Endothelial cell (in vitro differentiated cells): Measurements from ENCODE around the gene SNAP25. TPM values are rescaled to one million over a fixed set of nuclear protein-coding genes. Genes with fewer than 3 reads are reported as not detected.
A peak's percentile ranks its signal among the peaks of the same experiment; 100 is the strongest.

Experiments
- DNase-seq: peaks from one replicate; pipeline ENCODE4 v3.0.0; 2021; ENCODE audit warnings: low spot score
- H3K27ac Mint-ChIP-seq: one replicate; pipeline ENCODE4 v1.8.0; 2021; ENCODE audit warnings: mixed read lengths, inconsistent platforms; ENCODE audit not compliant: unreplicated experiment
- H3K27me3 Mint-ChIP-seq: one replicate; pipeline ENCODE4 v1.8.0; 2021; ENCODE audit warnings: mild to moderate bottlenecking, moderate library complexity, mixed read lengths, inconsistent platforms; ENCODE audit not compliant: unreplicated experiment
- H3K36me3 Mint-ChIP-seq: one replicate; pipeline ENCODE4 v1.8.0; 2021; ENCODE audit warnings: mild to moderate bottlenecking, low read depth, mixed read lengths, inconsistent platforms; ENCODE audit not compliant: unreplicated experiment
- H3K4me1 Mint-ChIP-seq: one replicate; pipeline ENCODE4 v1.8.0; 2021; ENCODE audit warnings: mild to moderate bottlenecking, mixed read lengths, inconsistent platforms; ENCODE audit not compliant: unreplicated experiment
- H3K4me3 Mint-ChIP-seq: one replicate; pipeline ENCODE4 v1.8.0; 2021; ENCODE audit warnings: mild to moderate bottlenecking, mixed read lengths, inconsistent platforms; ENCODE audit not compliant: unreplicated experiment
- H3K9me3 Mint-ChIP-seq: one replicate; pipeline ENCODE4 v1.8.0; 2021; ENCODE audit warnings: mixed read lengths, inconsistent platforms; ENCODE audit not compliant: unreplicated experiment
- total RNA-seq: library from RNA; stranded (reverse); fragmentation: NEBNext Ultra II Directional; extraction: Animal tissue kit (Norgen Biotek cat#: 25700); gene quantifications from one replicate; pipeline ENCODE4 v1.2.1, GENCODE V29; 2021; ENCODE audit not compliant: unreplicated experiment
- TF ChIP-seq, protein P1 (sequence below): fragments of 200-600 bp; sonication (generic); IDR thresholded peaks from one replicate; pipeline ENCODE4 v1.5.0; 2021; ENCODE audit warnings: antibody characterized with exemption; ENCODE audit not compliant: unreplicated experiment

SNAP25 gene
- total RNA-seq, 1 donor from 2014 or later, result 0.38 TPM

DNA sequence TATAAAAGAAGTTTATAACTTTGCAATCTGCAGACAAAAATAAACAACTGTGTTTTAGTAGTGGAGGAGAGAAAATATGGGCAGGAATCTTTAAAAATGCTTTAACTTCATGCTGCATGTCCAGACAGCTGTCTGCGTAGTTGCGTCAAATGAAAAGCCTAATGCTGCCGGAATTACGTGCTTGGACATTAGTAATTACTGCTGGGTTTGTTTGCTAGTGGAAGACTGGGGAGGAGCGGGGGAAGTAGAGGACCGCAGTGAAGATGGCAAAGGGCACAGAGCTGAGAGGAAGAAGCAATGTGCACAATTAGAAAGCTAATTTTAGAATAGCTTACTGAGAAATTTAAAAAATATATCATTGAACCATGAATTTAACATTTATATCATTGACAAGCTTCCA, 2.4 kb downstream of the SNAP25 start:
- TF ChIP-seq, protein P1, sequence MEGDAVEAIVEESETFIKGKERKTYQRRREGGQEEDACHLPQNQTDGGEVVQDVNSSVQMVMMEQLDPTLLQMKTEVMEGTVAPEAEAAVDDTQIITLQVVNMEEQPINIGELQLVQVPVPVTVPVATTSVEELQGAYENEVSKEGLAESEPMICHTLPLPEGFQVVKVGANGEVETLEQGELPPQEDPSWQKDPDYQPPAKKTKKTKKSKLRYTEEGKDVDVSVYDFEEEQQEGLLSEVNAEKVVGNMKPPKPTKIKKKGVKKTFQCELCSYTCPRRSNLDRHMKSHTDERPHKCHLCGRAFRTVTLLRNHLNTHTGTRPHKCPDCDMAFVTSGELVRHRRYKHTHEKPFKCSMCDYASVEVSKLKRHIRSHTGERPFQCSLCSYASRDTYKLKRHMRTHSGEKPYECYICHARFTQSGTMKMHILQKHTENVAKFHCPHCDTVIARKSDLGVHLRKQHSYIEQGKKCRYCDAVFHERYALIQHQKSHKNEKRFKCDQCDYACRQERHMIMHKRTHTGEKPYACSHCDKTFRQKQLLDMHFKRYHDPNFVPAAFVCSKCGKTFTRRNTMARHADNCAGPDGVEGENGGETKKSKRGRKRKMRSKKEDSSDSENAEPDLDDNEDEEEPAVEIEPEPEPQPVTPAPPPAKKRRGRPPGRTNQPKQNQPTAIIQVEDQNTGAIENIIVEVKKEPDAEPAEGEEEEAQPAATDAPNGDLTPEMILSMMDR, result no peak
- Mint-ChIP-seq H3K9me3 (no peaks in the 10 kb centered on the region), H3K36me3 (no peaks in the 10 kb centered on the region), H3K27me3 (peaks cover 7% of the 10 kb centered on the region), H3K4me1 (peaks cover 14% of the 10 kb centered on the region), H3K27ac (no peak overlapping the region), H3K4me3 (no peak overlapping the region)
- DNase-seq, result no peak

DNA sequence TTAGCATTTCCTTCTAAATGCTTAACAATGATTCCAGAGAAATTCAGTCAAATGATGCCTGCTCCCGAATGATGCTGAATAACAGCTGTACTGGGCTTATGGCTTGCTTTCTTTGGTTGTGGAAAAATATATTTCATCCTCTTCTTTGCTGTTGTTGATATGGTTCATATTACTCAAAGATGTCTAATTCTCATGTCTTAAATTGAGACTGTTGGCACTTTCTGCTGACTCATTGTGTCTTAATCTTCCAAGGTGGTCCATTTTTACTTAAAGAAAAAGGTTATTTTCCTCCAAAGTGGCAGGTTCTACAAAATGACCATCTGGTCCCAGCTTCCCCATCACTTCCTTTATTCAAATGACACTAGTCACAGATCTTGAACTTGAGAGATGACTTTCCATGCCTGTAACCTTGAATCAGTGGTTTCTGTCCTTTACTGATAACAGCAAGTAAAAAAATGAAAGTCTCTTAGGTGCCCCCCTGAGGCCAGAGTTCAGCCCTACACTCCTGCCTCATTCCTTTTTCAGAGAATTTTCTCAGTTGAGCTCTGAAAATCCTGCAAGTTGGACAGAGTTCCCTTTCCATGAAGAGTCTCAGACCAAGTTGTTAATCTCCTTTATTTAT, 6.9 kb downstream of the SNAP25 start:
- H3K27me3 Mint-ChIP-seq, result peaks cover 3% of the 10 kb centered on the region
- peak overlapping the region; percentile 31 for H3K27ac Mint-ChIP-seq
- H3K4me1 Mint-ChIP-seq, result peaks cover 9% of the 10 kb centered on the region
- TF ChIP-seq, protein P1, result peak; percentile 51
- no peak overlapping the region for H3K4me3 Mint-ChIP-seq
- no peaks in the 10 kb centered on the region for H3K9me3 Mint-ChIP-seq
- no peaks in the 10 kb centered on the region for H3K36me3 Mint-ChIP-seq
- peak; percentile 11 for DNase-seq

DNA sequence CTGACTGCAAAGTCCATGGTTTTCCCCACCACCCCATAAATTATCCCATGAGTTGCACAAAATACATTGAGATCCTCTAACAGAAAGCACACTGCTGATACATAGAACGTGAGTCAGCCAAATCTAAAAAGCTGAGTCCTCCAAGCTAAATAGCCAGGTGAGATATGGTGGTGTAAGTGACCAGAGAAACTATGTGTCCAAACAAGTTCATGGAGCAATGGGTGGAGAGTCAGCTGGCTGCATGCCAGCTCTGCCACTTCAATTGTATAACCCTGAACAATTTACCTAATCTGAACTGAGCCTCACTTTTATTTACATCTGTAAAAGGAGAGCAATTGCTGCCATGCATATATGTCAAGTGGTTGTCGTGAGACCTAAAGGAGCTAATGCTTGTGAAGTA, 9.7 kb downstream of the SNAP25 start:
- Mint-ChIP-seq H3K4me1 (peaks cover 9% of the 10 kb centered on the region), H3K27ac (no peak overlapping the region), H3K9me3 (no peaks in the 10 kb centered on the region), H3K27me3 (peaks cover 3% of the 10 kb centered on the region), H3K36me3 (no peaks in the 10 kb centered on the region), H3K4me3 (no peak overlapping the region)
- DNase-seq, result no peak
- TF ChIP-seq, protein P1, result no peak

DNA sequence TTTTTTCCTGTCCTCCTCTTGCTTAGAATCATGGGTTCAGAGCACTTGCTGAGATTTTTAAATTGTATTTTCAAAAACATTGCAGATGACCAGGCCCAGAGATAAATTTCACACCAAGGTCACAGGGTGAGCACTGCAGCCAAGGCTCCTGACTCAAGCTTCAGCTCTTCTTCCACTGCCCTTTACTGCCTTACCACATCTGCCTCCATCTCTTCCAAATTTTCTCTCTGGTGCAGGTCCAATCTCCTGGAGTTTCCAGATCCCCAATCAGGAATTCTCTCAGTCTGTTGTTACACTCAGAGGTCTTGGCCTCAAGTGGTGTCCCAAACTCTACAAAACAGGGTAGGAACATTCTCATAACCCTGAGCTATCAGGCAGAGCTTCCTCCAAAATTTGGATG, 12.7 kb downstream of the SNAP25 start:
- TF ChIP-seq, protein P1, result no peak
- no peak for DNase-seq
- no peaks in the 10 kb centered on the region for H3K27me3 Mint-ChIP-seq
- H3K27ac Mint-ChIP-seq, result no peak overlapping the region
- H3K9me3 Mint-ChIP-seq, result no peaks in the 10 kb centered on the region
- H3K4me1 Mint-ChIP-seq, result no peaks in the 10 kb centered on the region
- H3K36me3 Mint-ChIP-seq, result no peaks in the 10 kb centered on the region
- H3K4me3 Mint-ChIP-seq, result no peak overlapping the region
